GM18507 (cell line): ENCODE measurements around the gene PLB1.

Experiments
- DNase-seq: peaks from one replicate; pipeline ENCODE4 v3.0.0; 2011; ENCODE audit warnings: low read depth; ENCODE audit not compliant: insufficient read length; ENCODE audit errors: extremely low spot score
- FAIRE-seq: peaks from 2 replicates; lab custom pipeline; 2011; peaks lifted over from hg19 to GRCh38; lab: Jason Lieb, UNC

The PLB1 gene

DNA sequence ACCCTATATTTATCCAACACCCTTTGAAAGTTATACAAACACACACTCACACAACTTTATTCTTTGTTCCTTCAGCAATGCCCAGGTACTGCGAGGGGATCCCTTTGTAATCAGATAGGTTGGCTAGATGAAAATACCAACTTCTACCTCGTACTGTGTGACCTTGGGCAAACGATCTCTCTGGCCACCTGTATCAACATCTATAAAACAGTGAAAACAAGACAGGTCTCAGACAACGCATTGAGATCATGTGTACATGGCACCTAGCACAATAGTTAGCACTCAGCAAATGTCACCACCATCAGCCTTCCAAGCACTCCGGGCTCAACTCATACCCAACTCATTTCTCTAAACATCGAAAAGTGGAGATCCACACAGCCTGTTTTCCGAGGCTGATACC is 137.3 kb downstream of the PLB1 start:
- DNase-seq (no peak), FAIRE-seq (no peak)

DNA sequence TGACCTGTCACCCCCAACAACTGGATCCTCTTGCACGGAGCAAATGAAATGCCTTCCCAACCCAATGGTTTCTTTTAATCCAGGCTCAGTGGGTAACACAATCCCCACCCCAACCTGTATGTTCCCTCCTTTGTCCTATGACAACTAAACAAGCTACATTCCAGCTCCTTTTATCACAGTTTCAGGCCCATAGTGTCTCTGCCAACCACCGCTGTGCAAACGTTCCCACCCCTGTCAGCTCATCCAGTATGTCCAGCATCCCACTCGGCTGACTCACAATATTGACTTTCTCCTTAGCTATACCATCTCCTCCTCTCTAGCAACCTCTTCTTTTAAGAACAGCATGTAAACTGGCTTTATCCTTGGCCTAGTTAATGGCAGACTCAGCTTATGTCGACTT is 137.9 kb downstream of the PLB1 start:
- FAIRE-seq (no peak), DNase-seq (no peak)

DNA sequence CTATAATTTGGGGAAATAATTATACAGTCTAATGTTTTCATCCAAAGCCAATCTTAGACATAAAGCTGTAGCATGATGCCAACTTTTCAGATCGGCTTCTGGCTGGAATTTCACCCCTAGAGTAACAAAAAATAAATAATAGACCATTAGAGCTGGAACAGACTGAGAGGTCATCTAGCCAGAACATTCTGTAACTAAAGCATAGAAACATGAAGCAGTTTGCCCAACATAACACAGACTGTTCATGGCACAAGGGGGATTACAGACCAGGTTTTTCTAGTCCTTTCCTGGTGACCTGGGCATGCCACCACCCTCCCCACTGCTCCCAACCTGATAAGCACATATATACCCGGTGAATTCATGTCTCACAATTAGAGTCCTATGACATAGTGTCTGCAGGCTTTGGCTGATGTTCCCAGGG is 139.3 kb downstream of the PLB1 start:
- FAIRE-seq (no peak), DNase-seq (no peak)

DNA sequence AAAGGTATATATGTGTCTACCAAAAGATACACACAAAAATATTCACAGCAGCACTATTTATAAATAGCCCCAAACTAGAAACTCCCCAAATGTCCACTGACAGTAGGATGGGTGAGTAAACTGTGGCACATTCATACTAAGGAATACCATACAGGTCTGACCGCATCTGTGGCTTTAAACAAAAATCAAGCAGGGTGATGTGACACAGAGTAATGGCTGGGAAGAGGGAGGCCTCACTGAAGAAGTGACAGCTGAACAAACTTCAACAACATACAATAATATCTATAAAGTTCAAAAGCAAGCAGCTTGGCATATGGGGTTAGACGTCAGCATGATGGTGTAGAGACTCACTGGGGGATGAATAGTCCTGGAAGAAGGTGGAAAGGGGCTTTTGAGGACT is 140.6 kb downstream of the PLB1 start:
- DNase-seq, result no peak

DNA sequence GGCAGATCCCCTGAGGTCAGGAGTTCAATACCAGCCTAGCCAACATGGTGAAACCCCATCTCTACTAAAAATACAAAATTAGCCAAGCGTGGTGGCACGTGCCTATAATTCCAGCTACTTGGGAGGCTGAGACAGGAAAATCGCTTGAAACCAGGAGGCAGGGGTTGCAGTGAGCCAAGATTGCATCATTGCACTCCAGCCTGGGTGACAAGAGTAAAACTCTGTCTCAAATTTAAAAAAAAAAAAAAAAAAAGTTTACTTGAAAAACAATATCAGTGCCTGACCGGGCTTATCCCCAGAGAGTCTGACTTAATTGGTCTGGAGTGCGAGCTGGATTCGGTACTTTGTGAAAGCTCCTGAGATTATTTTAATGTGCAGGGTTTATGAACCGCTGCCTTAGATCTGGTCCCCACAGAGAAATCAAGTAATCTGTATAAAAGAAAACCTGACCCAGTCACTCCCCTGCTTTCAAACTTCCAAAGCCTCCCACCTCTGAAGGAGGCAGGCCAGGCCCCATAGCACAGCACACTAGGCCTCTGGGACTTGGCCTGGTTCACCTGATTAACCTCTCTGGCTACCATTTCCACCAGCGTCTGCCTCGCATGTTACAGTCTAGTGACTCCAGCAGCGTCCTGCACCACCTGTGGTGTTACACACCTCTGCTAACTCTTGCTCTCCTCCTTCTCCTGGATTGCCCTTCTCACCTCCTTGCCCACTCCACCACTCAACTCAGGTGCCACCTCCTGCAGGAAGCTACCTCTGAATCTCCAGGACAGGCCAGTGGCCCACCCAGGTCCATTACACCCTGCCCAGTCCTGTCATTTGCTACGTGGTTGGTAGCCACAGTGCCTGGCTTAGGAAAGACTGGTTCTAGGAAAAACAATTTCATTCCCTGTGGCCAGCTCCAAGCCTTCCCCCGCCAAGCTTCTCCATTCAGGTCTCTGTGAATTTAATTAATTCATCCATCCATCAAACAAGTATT is 141.5 kb downstream of the PLB1 start:
- DNase-seq (no peak), FAIRE-seq (no peak)

More for the DNA sequence above, 140.6 kb downstream of the PLB1 start:
- FAIRE-seq, result no peak

DNA sequence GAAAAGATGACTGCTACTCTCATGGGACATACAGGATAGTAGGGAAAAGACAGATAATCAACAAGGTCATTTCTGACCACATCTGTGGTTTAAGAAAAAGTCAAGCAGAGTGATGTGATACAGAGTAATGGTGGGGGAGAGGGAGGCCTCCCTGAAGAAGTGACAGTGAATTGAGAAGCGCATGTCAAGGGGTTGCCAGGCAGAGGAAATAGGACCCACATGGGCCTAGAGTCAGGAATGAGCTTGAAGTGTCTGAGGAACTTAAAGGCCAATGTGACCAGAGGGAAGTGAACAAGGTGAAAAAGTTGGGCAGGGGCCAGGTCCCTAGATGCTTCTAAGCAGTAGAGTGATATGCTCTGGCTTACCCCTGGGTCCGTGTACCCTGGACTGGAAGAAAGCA is 142.2 kb downstream of the PLB1 start:
- DNase-seq (no peak), FAIRE-seq (no peak)

DNA sequence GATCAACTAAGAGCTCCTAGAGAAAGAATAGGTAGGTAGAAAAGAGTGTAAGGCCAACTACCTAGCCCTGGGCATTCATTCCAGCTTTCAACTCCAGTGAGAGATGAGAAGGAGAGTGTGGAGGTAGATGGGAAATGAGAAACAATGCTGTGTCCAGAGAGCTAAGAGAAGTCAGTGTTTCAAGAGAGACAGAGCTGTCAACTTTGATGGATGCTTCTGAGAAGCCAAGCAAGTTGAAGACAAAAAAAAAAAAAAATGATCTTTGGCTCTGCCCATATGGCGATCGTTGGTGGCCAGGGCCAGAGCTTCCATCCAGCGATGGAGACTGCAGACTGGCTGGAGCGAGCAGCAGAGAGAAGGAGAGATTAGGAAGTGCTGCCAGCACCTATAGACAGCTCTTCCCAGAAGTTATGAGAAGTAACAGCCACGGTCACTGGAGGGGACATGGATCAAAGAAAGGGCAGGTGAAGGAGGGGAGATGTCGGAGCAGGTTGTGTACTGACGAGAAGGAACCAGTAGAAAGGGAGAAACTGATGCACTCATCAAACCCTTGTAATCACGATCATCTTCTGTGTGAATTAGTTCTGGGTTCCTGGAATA is 143.3 kb downstream of the PLB1 start:
- FAIRE-seq, result no peak
- no peak for DNase-seq

DNA sequence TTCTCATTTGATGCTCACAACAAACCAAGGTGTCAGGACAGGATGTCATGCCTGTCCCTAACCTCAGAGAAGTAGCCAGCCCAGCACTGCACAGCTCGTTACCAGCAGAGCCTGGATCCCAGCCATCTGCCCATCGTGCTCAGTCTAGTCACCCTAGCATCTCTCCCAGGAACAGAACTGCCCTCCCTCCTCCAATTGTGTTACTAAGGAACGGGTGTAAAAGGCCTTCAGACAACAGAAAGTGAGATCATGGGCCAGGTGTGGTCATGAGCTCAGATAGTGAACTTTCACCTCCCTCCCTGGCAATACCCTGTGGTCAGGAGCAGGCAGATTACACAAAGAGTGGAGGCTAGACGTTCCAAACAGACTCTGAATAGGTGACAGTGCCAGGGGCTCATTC is 144.0 kb downstream of the PLB1 start:
- FAIRE-seq (no peak), DNase-seq (no peak)

DNA sequence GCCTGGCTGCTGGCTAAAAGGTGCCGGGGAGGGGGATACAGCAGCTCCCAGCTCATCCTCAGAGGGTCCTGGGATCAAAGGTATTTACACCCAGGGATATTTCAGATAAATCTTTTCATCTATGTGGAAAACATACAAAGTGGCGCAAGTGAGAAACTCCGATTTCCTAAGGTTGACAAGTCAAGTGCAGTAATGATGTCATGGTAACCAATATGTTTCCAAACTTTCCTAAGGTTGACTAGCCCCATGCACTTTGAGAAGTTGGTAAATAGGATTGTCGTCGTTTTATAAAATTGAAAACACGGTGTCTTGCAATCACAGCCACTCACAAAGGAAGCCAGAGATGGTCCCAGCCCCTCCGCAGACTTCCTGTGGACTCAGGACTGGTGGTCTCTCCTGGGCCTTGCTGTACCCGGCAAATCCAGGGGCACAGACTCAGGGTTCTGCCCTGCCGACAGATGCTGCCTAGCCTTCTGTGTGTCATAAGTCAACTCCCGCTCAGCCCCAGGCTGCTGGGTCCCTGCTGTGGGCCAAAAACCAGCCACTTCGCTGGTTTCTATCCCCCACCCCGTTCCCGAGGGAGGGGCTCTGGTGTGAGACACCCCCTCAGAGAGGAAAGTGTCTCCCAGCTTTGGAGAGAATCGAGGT is 144.5 kb downstream of the PLB1 start:
- FAIRE-seq (no peak), DNase-seq (no peak)

DNA sequence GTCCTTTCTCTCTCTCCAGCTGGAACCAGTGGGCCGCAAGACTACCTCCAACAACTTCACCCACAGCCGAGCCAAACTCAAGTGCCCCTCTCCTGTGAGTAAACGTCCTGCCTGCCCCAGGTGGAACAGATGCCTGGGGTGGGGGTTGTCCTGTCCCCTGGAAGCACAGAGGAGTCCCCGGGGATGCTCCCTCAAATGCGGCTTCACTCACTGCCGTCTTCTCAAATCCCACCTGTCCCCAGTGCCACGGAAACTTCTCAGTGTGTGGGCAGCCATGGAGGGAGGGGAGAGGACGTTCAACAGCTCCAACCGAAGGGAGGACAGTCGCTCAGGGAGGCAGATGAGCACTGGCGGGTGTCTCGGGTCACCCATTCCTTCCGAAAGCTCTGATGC is 145.0 kb downstream of the PLB1 start:
- no peak for DNase-seq
- FAIRE-seq, result no peak

DNA sequence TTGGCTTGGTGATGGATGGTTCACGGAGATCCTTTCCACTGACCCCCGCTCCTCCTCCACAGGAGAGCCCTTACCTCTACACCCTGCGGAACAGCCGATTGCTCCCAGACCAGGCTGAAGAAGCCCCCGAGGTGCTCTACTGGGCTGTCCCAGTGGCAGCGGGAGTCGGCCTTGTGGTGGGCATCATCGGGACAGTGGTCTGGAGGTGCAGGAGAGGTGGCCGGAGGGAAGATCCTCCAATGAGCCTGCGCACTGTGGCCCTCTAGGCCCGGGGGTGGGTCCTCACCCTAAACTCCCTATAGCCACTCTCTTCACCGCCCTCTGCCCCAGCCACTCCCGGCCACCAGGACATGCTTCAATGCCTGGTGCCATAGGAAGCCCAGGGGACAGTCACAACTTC is 146.9 kb downstream of the PLB1 start:
- no peak for FAIRE-seq

DNA sequence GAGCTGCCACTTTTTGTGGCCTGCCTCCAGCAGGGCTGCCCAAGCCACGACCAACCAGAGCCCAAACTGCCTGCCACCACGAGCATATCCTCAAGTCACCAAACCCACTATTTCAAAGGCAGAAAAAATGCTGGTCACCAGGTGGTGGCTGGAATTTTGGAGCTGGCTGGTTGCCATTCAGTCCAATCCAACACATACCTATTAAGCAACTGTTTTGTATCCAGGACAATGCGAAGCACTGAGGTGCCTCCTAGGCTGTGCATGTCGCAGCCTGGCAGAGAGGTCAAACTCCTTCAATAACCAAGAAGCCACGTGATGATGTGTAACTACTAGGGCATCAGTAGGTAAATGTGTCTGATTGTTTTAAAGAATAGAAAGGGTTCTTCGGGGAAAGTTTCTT is 147.5 kb downstream of the PLB1 start:
- FAIRE-seq (no peak), DNase-seq (no peak)

More for the DNA sequence above, 146.9 kb downstream of the PLB1 start:
- no peak for DNase-seq

DNA sequence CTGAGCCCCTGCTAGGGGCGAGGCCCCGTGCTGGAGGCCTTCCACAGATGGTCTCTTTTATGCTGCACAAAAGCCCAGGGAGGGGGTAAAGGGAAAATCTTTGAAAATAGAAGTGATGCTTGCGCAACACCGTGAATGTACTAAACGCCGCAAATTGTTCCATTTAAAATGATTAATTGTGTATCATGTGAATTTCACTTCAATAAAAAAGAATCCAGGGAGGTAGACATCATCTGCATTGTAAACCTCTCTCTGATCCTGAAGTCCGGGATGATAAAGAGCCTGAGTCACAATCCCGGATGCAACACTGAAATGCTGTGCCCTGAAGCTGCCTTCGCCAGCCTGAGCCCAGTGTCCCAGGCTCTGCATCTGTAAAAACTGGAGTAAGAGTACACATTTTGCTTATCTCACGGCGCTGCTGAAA is 148.1 kb downstream of the PLB1 start:
- no peak for DNase-seq
- no peak for FAIRE-seq

DNA sequence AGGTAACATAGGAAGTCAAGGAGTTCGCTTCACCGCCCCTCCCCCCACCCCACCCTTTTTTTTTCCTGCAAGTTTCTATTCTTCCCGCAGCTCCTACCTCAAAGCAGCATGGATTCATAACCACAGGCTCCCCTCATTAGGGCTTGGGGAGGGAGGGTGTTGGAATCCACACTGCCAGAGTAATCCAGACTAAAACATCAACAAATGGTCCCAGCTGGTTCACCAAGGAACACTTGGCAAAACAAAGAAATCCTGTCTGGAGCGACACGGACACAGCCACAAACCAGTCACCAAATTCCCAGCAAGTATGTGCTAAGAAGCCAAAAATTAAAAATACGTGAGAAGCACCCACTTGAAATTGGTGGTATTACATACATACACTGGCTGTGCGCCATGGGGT is 148.9 kb downstream of the PLB1 start:
- DNase-seq, result no peak
- FAIRE-seq, result no peak

DNA sequence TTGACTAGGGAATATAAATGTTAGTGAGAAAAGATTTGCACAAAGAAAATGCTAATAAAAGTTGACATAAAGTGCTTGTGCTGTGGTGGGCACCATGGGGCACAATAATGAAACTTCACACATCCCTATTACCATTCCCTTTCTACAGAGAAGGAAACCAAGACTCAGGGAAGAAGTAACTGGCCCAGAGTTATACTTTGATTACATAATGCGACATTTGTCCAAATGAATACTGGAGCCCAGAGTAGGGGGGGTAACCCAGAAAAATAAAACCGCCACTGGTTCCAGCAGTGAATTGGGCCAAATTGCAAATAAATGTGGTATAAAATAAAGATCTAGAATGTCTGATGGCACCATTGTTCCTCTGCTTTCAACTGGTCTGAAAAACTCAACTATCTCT is 149.7 kb downstream of the PLB1 start:
- no peak for FAIRE-seq
- no peak for DNase-seq

DNA sequence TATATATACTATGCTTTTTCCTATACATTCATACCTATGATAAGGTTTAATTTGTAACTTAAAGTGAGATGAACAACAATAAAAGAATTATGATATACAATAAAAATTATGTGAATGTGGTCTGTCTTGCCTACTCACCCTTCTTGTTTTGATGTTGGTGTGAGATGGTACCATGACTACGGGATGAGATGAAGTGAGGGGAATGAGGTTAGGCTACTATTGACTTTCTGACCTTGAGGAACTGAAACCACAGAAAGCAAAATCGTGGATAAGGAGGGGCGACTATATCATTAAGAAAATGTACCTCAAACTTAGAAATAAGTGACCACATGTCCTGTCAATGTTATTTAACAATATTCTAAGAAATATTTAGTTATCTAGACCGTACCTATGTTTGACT is 151.8 kb downstream of the PLB1 start:
- DNase-seq (no peak), FAIRE-seq (no peak)

DNA sequence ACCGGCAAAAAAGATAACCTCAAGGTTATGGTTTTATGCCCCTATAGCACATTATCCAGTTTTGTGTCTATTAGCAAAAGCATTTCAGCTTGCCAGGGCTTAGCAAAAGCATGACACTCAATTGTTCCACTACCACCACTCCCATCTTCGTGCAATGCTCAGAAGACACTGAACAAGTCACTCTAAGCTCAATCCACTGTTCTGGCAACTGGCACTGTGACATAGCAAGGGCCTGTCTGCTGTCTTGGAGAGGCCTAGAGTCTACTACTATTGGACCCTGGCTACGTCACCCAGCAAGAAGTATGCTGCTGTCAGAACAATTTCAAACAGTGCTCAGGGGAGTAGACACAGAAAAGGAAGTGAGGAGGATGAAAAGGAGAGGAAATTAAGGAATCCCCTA is 152.3 kb downstream of the PLB1 start:
- FAIRE-seq, result no peak
- no peak for DNase-seq

DNA sequence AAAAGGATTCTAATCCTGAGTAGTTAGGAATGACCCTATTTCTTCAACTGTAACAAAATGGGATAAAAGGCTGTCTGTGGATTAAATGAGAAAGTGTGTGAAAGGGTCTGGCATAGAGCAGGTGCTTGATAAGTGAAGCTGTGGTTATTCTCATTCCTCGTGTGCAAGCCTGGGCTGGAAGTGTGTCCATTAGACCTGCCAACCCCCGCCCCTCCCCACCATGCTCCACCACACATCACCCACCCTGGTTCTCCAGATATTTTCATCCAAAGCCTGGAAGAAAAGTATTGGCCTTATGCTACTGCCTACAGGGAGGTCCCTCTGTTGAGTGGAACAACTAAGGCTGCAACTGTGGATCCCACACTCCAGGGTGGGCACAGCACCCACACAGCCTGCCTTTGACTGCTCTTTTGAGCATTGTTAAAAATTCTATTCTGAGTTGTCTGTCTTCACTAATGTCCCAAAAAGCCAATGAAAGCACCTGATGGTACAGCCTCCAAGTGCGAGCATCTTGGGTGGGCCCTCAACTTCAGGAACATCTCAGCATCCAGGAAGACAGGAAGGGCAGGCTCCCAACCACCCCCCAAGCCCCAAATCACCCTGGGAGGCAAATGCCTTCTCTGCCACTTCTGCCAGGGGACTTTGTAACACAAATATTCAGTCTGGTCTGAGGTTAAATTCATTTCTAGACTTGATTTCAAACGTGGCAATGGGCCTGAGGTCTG is 153.0 kb downstream of the PLB1 start:
- DNase-seq (no peak), FAIRE-seq (no peak)

DNA sequence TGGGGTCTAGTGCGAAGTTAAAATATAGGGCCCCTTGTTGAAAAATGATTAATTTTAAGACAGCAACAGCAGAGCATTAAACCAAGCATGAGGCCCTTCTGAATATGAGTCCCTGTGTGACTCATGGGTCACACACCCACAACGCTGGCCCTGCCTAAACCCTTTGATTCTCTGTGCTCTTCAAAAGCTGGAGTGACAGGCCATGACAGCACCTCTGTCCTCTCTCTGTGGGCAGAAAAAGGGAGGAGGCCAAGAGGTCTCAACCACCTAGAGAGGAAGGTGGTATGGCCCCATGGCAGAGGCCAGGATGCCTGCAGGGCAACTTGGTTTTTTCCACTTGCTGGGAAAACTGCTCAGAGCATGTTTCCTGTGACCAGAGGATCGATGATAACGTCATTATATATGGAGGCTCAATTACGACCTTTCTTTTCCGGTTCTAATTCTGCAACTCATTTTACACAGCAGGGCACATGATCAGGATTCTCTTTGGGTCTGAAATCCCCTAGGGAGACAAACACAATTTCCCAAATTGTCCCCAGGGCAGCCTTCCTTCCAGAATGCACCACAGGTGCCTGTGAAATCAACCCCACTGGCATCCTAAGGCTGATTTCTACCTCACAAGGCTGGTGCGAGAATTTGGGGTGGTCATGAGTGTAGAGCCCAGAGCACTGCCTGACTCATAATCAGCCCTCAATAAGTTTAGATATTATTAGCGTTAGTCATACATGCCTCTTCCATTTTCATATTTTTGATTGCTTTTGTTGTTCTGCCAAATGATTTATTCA is 153.8 kb downstream of the PLB1 start:
- DNase-seq, result no peak
- FAIRE-seq, result no peak
